DMS153 (cell line): Measurements from ENCODE around the gene CCDC158.
"Not testable (repeated sequence)": the region's sequence is repeated elsewhere in the genome, so short reads cannot be mapped to it uniquely, and the experiment has no call there.

ENCODE experiments used
- DNase-seq: peaks from one replicate; lab custom pipeline; 2025; lab: John Stamatoyannopoulos, UW

Gene CCDC158

GRCh38 chr4:76420762-76421581 lies at the start of gene CCDC158:
Gene CCDC158 (minus strand): TSS chr4:76421141. CDS start chr4:76403207, 17,934 bp downstream.
- DNase-seq, result no peak

GRCh38 chr4:76470532-76470931 lies 49.6 kb upstream of the CCDC158 start:
- no peak for DNase-seq

- no peak for DNase-seq
Observed at GRCh38 chr4:76470064-76470463, 49.1 kb upstream of the CCDC158 start.

GRCh38 chr4:76463568-76463967 lies 42.6 kb upstream of the CCDC158 start:
- DNase-seq, result no peak

GRCh38 chr4:76459291-76459723 lies 38.4 kb upstream of the CCDC158 start:
- DNase-seq, result no peak

- no peak for DNase-seq
Observed at GRCh38 chr4:76458825-76459224, 37.9 kb upstream of the CCDC158 start.

- no peak for DNase-seq
Observed at GRCh38 chr4:76458297-76458696, 37.4 kb upstream of the CCDC158 start.

- no peak for DNase-seq
Observed at GRCh38 chr4:76457885-76458284, 36.9 kb upstream of the CCDC158 start.

- DNase-seq, result not testable (repeated sequence)
Observed at GRCh38 chr4:76454073-76454472, 33.1 kb upstream of the CCDC158 start.

- DNase-seq, result no peak
Observed at GRCh38 chr4:76453232-76453631, 32.3 kb upstream of the CCDC158 start.

GRCh38 chr4:76449833-76450232 lies 28.9 kb upstream of the CCDC158 start:
- DNase-seq, result no peak

GRCh38 chr4:76449362-76449767 lies 28.4 kb upstream of the CCDC158 start:
- DNase-seq, result no peak

- DNase-seq, result no peak
Observed at GRCh38 chr4:76448211-76448610, 27.3 kb upstream of the CCDC158 start.

GRCh38 chr4:76447393-76447851 lies 26.5 kb upstream of the CCDC158 start:
- no peak for DNase-seq

GRCh38 chr4:76445911-76446310 lies 25.0 kb upstream of the CCDC158 start:
- no peak for DNase-seq

- DNase-seq, result no peak
Observed at GRCh38 chr4:76443376-76443775, 22.4 kb upstream of the CCDC158 start.

- DNase-seq, result no peak
Observed at GRCh38 chr4:76442807-76443206, 21.9 kb upstream of the CCDC158 start.

GRCh38 chr4:76441881-76442280 lies 20.9 kb upstream of the CCDC158 start:
- DNase-seq, result no peak

GRCh38 chr4:76439491-76439890 lies 18.6 kb upstream of the CCDC158 start:
- no peak for DNase-seq

GRCh38 chr4:76435528-76436319 lies 14.8 kb upstream of the CCDC158 start:
- DNase-seq, result no peak

GRCh38 chr4:76434901-76435527 lies 14.1 kb upstream of the CCDC158 start, which contains the start of gene SHROOM3:
Gene SHROOM3 (plus strand): TSS chr4:76435229. CDS start chr4:76436053, 824 bp downstream.
- DNase-seq, result no peak
